SH-SY5Y (cell line): ENCODE measurements around the gene NME4.

ENCODE experiments used
- GATA2 ChIP-seq: IDR thresholded peaks from 2 replicates; pipeline ENCODE4 v1.6.1; 2011; ENCODE audit warnings: mild to moderate bottlenecking, low read depth, low read length
- GATA3 ChIP-seq: IDR thresholded peaks from 2 replicates; pipeline ENCODE4 v1.6.1; 2011; ENCODE audit warnings: low read depth, mild to moderate bottlenecking, low read length, moderate library complexity

Gene NME4

GRCh38 chr16:397135-397661, at the start of gene NME4:
Gene NME4, plus strand, starts transcription at chr16:397199. Its CDS starts 24 bp downstream, at chr16:397223.
- TF ChIP-seq GATA2 (no peak), GATA3 (no peak)

- TF ChIP-seq GATA2, result no peak
- no peak for TF ChIP-seq GATA3
Observed at GRCh38 chr16:347203-347602, 49.8 kb upstream of the NME4 start.

GRCh38 chr16:349211-349610, 47.8 kb upstream of the NME4 start:
- TF ChIP-seq GATA3 (no peak), GATA2 (no peak)

- TF ChIP-seq GATA2, result no peak
Observed at GRCh38 chr16:350203-350602, 46.8 kb upstream of the NME4 start.

- TF ChIP-seq GATA2 (no peak), GATA3 (no peak)
Observed at GRCh38 chr16:351804-352520, 45.0 kb upstream of the NME4 start.

GRCh38 chr16:352547-353403, 44.2 kb upstream of the NME4 start, which contains the start of gene AXIN1:
Gene AXIN1, minus strand, starts transcription at chr16:352723. Its CDS starts 5,698 bp downstream, at chr16:347025.
- TF ChIP-seq GATA3, result no peak
- no peak for TF ChIP-seq GATA2

- TF ChIP-seq GATA2 (no peak), GATA3 (no peak)
Observed at GRCh38 chr16:353404-354290, 43.4 kb upstream of the NME4 start.

GRCh38 chr16:354291-354881, 42.6 kb upstream of the NME4 start:
- TF ChIP-seq GATA3 (no peak), GATA2 (no peak)

GRCh38 chr16:354971-355461, 42.0 kb upstream of the NME4 start:
- TF ChIP-seq GATA2 (no peak), GATA3 (no peak)

- no peak for TF ChIP-seq GATA2
- no peak for TF ChIP-seq GATA3
Observed at GRCh38 chr16:356741-357140, 40.3 kb upstream of the NME4 start.

- no peak for TF ChIP-seq GATA3
Observed at GRCh38 chr16:359067-359763, 37.8 kb upstream of the NME4 start.

- no peak for TF ChIP-seq GATA2
- TF ChIP-seq GATA3, result no peak
Observed at GRCh38 chr16:359871-360697, 36.9 kb upstream of the NME4 start.
